Subcutaneous adipose tissue (tissue), 4 donors: ENCODE data around the gene CAPN12. TPM values are rescaled to one million over a fixed set of nuclear protein-coding genes. Genes with fewer than 3 reads are reported as not detected.

Experiments
- CTCF ChIP-seq: fragments of 450-650 bp; IDR thresholded peaks from one replicate; pipeline ENCODE4 v1.5.1; 2016; ENCODE audit warnings: low read depth, mild to moderate bottlenecking, control low read depth, antibody characterized with exemption, moderate library complexity
- total RNA-seq, 4 donors: library from RNA; depleted of rRNA; stranded (reverse); fragments of >200 nt; gene quantifications; one replicate each; pipeline ENCODE4 v1.1.0, GENCODE V29; 2016

CAPN12 gene
- total RNA-seq, 4 donors from 2014 or later, result 0.57 to 1.8 (median 0.68) TPM; not detected in 1

GRCh38 chr19:38723990-38724854 lies 20.1 kb downstream of the CAPN12 start:
- TF ChIP-seq CTCF, result no peak

- no peak for TF ChIP-seq CTCF
These were observed 20.7 kb downstream of the CAPN12 start for GRCh38 chr19:38723606-38723965.

- TF ChIP-seq CTCF, result no peak
These were observed 21.2 kb downstream of the CAPN12 start for GRCh38 chr19:38722947-38723605.

GRCh38 chr19:38721979-38722773 lies 22.1 kb downstream of the CAPN12 start:
- TF ChIP-seq CTCF, result no peak

GRCh38 chr19:38721496-38721895 lies 22.8 kb downstream of the CAPN12 start:
- TF ChIP-seq CTCF, result no peak

- TF ChIP-seq CTCF, result no peak
These were observed 23.6 kb downstream of the CAPN12 start for GRCh38 chr19:38720559-38721236.
